HEK293 (cell line): ENCODE measurements around the gene GMDS.

Source experiments
- IKZF3 ChIP-seq: fragments of 450-650 bp; IDR thresholded peaks from 2 replicates; pipeline ENCODE4 v1.5.0; 2018; ENCODE audit warnings: missing biosample characterization, mild to moderate bottlenecking, missing genetic modification characterization, moderate library complexity
- RBAK ChIP-seq: fragments of 450-650 bp; formaldehyde crosslinking; IDR thresholded peaks from 2 replicates; pipeline ENCODE4 v1.5.1; 2016; ENCODE audit warnings: missing biosample characterization, missing genetic modification characterization
- ZNF274 ChIP-seq, 2 experiments: fragments of 200-500 bp in 1 of 2; fragments of 450-650 bp in 1 of 2; sonication (Bioruptor generic) in 1 of 2; formaldehyde crosslinking in 1 of 2; IDR thresholded peaks; 2 replicates each; pipeline versions ENCODE4 v1.5.1 to v1.6.1; 2014 to 2016; ENCODE audit warnings: borderline replicate concordance in 1 of 2, inconsistent platforms in 1 of 2, low read length in 1 of 2, missing biosample characterization in 1 of 2, missing genetic modification characterization in 1 of 2
- TF ChIP-seq, protein P1 (sequence below): fragments of 450-650 bp; formaldehyde crosslinking; IDR thresholded peaks from 2 replicates; pipeline ENCODE4 v1.5.1; 2016; ENCODE audit warnings: missing biosample characterization, missing genetic modification characterization
- TF ChIP-seq, protein P2 (sequence below): fragments of 450-650 bp; formaldehyde crosslinking; IDR thresholded peaks from 2 replicates; pipeline ENCODE4 v1.5.1; 2016; ENCODE audit warnings: missing biosample characterization, missing genetic modification characterization

DNA sequence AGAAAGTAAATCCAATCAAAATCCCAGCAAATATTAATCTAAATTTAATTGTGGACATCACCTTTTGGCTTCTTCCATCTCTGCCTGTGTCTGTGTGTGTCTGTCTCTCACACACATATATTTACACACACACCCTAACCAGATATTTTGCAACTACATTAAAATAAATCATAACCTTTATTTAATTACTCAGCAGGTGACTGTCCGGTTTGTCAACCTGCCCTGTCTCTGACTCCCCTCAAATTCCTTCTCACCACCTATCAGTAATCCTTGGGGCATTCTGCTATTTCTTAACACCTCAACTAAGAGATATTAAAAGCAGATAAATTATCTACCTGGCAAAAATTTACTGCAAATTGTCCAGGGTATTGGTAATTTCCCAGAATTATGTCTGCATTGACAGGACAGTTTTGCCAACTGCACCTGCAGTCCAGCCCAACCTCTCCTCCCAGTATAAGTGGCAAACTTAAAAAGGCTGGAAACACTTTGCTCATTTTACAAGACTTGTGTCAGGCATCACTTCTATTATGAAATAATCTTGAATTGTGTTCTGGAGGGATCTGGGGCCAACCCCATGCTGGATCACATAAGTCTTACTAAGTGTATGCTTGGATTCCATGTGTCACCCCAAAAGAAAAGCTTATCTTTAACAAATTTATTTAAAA lies 216.1 kb downstream of the GMDS start:
- TF ChIP-seq RBAK (tag by site-specific recombination) (no peak), IKZF3 (tag by site-specific recombination) (no peak; the same call in 1 of the 2 replicates), ZNF274 (IDR thresholded peaks at IDR 0.05; ENCODE audit: low read length) (no peak), ZNF274 (tag by site-specific recombination; IDR thresholded peaks at IDR 0.05; ENCODE audit: borderline replicate concordance) (no peak)
- TF ChIP-seq, protein P1, sequence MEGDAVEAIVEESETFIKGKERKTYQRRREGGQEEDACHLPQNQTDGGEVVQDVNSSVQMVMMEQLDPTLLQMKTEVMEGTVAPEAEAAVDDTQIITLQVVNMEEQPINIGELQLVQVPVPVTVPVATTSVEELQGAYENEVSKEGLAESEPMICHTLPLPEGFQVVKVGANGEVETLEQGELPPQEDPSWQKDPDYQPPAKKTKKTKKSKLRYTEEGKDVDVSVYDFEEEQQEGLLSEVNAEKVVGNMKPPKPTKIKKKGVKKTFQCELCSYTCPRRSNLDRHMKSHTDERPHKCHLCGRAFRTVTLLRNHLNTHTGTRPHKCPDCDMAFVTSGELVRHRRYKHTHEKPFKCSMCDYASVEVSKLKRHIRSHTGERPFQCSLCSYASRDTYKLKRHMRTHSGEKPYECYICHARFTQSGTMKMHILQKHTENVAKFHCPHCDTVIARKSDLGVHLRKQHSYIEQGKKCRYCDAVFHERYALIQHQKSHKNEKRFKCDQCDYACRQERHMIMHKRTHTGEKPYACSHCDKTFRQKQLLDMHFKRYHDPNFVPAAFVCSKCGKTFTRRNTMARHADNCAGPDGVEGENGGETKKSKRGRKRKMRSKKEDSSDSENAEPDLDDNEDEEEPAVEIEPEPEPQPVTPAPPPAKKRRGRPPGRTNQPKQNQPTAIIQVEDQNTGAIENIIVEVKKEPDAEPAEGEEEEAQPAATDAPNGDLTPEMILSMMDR (tag by site-specific recombination) = no peak
- TF ChIP-seq, protein P2, sequence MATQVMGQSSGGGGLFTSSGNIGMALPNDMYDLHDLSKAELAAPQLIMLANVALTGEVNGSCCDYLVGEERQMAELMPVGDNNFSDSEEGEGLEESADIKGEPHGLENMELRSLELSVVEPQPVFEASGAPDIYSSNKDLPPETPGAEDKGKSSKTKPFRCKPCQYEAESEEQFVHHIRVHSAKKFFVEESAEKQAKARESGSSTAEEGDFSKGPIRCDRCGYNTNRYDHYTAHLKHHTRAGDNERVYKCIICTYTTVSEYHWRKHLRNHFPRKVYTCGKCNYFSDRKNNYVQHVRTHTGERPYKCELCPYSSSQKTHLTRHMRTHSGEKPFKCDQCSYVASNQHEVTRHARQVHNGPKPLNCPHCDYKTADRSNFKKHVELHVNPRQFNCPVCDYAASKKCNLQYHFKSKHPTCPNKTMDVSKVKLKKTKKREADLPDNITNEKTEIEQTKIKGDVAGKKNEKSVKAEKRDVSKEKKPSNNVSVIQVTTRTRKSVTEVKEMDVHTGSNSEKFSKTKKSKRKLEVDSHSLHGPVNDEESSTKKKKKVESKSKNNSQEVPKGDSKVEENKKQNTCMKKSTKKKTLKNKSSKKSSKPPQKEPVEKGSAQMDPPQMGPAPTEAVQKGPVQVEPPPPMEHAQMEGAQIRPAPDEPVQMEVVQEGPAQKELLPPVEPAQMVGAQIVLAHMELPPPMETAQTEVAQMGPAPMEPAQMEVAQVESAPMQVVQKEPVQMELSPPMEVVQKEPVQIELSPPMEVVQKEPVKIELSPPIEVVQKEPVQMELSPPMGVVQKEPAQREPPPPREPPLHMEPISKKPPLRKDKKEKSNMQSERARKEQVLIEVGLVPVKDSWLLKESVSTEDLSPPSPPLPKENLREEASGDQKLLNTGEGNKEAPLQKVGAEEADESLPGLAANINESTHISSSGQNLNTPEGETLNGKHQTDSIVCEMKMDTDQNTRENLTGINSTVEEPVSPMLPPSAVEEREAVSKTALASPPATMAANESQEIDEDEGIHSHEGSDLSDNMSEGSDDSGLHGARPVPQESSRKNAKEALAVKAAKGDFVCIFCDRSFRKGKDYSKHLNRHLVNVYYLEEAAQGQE = no peak
